Calu3 (cell line): Measurements from ENCODE around the gene NEK11. TPM values are rescaled to one million over a fixed set of nuclear protein-coding genes. Genes with fewer than 3 reads are reported as not detected.

Source experiments
- BruUV-seq: library from RNA; stranded (reverse); fragments of 400-500 nt; replicated peaks from 2 replicates; lab custom pipeline; 2021; lab: Mats Ljungman, UMichigan
- CTCF ChIA-PET: fragments of 300-600 bp; sonication (Branson Sonifier 250); formaldehyde crosslinking; loops from one replicate; lab custom pipeline; 2022; ENCODE audit warnings: antibody characterized with exemption; lab: Charles Lee
- DNase-seq: peaks from one replicate; pipeline ENCODE4 v3.0.0; 2022
- H3K27ac Mint-ChIP-seq: one replicate; pipeline ENCODE4 v1.8.0; 2022; ENCODE audit warnings: mixed read lengths; ENCODE audit not compliant: unreplicated experiment
- H3K27me3 Mint-ChIP-seq: one replicate; pipeline ENCODE4 v1.8.0; 2022; ENCODE audit warnings: mixed read lengths; ENCODE audit not compliant: unreplicated experiment
- H3K36me3 Mint-ChIP-seq: one replicate; pipeline ENCODE4 v1.8.0; 2022; ENCODE audit warnings: mild to moderate bottlenecking, moderate library complexity, mixed read lengths; ENCODE audit not compliant: insufficient read depth, unreplicated experiment
- H3K4me1 Mint-ChIP-seq: one replicate; pipeline ENCODE4 v1.8.0; 2022; ENCODE audit warnings: mild to moderate bottlenecking, low read depth, mixed read lengths; ENCODE audit not compliant: unreplicated experiment
- H3K4me3 Mint-ChIP-seq: one replicate; pipeline ENCODE4 v1.8.0; 2022; ENCODE audit warnings: mild to moderate bottlenecking, low read depth, moderate library complexity, mixed read lengths; ENCODE audit not compliant: unreplicated experiment
- H3K9me3 Mint-ChIP-seq: one replicate; pipeline ENCODE4 v1.8.0; 2022; ENCODE audit warnings: low read depth, mixed read lengths; ENCODE audit not compliant: unreplicated experiment
- intact Hi-C: fragments of 100-400 bp; cut with micrococcal nuclease; formaldehyde crosslinking; loops from one replicate; pipeline ENCODE4 v1.10.0; 2022; ENCODE audit not compliant: unreplicated experiment
- total RNA-seq: library from RNA; stranded (reverse); gene quantifications from 2 replicates; pipeline ENCODE4 v1.2.3, GENCODE V29; 2022
- TF ChIP-seq, protein P1 (sequence below): fragments of 200-600 bp; IDR thresholded peaks from one replicate; pipeline ENCODE4 v1.8.0; 2022; ENCODE audit warnings: antibody characterized with exemption; ENCODE audit not compliant: unreplicated experiment

NEK11 gene
- total RNA-seq, 1 experiment from 2014 or later, result 23.9 TPM

DNA sequence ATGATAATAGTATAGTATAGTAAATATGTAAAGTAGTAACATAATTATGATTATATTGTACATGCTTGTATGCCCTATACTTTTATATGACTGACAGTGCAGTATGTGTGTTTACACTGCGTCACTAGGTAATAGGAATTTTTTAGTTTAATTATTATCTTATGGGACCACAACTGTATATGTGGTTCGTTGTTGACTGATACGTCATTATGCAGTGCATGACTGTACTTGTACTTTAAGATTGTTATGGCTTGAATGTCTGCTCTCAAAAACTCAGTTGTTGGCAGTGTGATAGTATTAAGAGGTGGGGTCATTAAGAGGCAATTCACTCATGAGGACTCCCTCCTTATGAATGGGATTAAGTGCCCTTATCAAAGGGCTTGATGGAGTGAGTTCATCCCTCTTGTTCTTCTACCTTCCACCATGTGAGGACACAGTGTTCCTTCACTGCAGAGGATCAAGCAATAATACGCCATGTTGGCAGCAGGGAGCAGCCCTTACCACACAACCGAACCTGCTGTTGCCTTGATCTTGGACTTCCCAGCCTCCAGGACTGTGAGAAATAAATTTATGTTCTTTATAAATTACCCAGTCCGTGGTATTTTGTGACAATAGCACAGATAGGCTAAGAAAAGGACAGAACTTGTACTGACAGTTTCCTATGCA lies 152.2 kb downstream of the NEK11 start:
- intact Hi-C loops, result no loop called here
- TF ChIP-seq, protein P1, sequence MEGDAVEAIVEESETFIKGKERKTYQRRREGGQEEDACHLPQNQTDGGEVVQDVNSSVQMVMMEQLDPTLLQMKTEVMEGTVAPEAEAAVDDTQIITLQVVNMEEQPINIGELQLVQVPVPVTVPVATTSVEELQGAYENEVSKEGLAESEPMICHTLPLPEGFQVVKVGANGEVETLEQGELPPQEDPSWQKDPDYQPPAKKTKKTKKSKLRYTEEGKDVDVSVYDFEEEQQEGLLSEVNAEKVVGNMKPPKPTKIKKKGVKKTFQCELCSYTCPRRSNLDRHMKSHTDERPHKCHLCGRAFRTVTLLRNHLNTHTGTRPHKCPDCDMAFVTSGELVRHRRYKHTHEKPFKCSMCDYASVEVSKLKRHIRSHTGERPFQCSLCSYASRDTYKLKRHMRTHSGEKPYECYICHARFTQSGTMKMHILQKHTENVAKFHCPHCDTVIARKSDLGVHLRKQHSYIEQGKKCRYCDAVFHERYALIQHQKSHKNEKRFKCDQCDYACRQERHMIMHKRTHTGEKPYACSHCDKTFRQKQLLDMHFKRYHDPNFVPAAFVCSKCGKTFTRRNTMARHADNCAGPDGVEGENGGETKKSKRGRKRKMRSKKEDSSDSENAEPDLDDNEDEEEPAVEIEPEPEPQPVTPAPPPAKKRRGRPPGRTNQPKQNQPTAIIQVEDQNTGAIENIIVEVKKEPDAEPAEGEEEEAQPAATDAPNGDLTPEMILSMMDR, result no peak
- H3K9me3 Mint-ChIP-seq, result no peaks in the 10 kb centered on the region
- no peaks in the 10 kb centered on the region for H3K27me3 Mint-ChIP-seq
- no TSS peak for BruUV-seq
- H3K36me3 Mint-ChIP-seq, result no peaks in the 10 kb centered on the region
- CTCF ChIA-PET, result interaction anchor here (0.5 kb wide), 1 partner anchor 92 kb away, joined by 3 read pairs; no protein-coding TSS in a partner anchor
- H3K27ac Mint-ChIP-seq, result no peak overlapping the region
- no peak for DNase-seq
- no peaks in the 10 kb centered on the region for H3K4me1 Mint-ChIP-seq
- H3K4me3 Mint-ChIP-seq, result no peak overlapping the region

DNA sequence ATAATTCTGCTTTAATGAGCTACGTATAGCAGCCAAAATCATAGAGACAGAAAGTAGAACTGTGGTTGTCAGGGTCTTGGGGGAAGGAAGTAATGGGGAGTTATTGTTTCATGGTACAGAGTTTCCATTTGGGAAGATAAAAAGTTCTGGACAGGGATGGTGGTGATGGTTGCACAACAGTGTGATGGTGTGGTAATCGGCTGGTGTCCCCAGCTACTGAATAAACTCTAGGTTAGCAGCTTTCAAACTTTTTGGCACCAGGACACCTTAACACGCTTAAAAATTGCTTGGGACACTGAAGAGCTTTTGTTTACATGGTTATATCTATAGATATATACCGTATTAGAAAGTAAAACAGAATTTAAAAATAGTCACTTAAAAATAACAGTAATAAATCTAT lies 166.0 kb downstream of the NEK11 start:
- Mint-ChIP-seq H3K4me3 (no peak overlapping the region), H3K27ac (no peak overlapping the region), H3K9me3 (no peaks in the 10 kb centered on the region), H3K4me1 (peaks cover 4% of the 10 kb centered on the region), H3K27me3 (no peaks in the 10 kb centered on the region), H3K36me3 (no peaks in the 10 kb centered on the region)
- DNase-seq, result no peak
- intact Hi-C loops, result no loop called here
- BruUV-seq, result no TSS peak
- TF ChIP-seq, protein P1, result no peak
- CTCF ChIA-PET, result no interaction called here

DNA sequence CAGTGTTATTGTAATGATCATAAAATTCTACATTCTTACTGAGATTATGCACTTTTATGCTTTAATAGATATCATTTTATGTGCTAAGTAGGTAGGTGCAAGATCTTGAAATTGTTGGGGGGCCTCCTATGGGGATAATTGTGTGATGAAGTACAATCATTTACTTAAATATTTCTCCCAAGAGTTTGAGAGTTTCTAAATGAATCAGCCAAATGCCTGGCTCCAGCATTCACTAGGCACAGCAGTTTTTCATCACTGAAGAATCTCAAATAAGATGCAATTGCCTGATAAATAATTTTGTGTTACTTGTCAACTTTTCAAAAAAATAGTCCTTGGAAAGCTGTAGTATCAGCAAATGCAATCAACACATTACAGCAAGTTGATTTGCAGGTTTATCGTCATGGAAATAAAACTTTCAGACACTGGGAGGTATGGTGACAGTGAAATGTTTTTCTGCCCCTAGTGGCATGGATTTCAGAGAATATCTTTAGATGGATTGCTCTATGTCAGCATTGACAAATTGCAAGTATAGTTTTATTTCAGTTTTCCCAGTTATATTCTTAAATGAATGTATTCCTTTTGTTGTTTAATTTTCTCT lies 167.1 kb downstream of the NEK11 start:
- intact Hi-C loops, result no loop called here
- no peaks in the 10 kb centered on the region for H3K9me3 Mint-ChIP-seq
- DNase-seq, result no peak
- no TSS peak for BruUV-seq
- no peak overlapping the region for H3K27ac Mint-ChIP-seq
- TF ChIP-seq, protein P1, result no peak
- no peaks in the 10 kb centered on the region for H3K4me1 Mint-ChIP-seq
- no peak overlapping the region for H3K4me3 Mint-ChIP-seq
- H3K27me3 Mint-ChIP-seq, result no peaks in the 10 kb centered on the region
- CTCF ChIA-PET, result no interaction called here
- H3K36me3 Mint-ChIP-seq, result no peaks in the 10 kb centered on the region

DNA sequence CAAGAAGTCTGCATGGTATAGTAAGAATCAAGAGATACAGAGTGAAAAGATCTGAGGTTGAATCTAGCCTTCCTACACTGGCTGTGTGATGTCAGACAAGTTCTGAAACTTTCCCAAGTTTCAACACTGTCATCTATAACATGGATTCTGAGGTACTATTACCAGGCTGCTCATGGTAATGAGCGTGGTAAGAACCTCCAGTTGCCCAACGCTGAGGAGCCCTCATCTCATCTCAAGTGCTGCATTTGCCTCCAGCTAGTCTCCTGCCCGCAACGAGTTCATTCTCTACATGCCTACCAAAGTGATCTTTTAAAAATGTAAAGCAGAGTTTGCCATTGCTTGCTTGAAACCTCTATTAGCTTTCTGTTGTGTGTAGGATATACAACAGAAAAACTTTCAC lies 168.1 kb downstream of the NEK11 start:
- TF ChIP-seq, protein P1, result no peak
- no peak overlapping the region for H3K4me3 Mint-ChIP-seq
- intact Hi-C loops, result no loop called here
- H3K27ac Mint-ChIP-seq, result no peak overlapping the region
- peaks cover 3% of the 10 kb centered on the region for H3K9me3 Mint-ChIP-seq
- H3K27me3 Mint-ChIP-seq, result no peaks in the 10 kb centered on the region
- no TSS peak for BruUV-seq
- no peaks in the 10 kb centered on the region for H3K4me1 Mint-ChIP-seq
- no peak for DNase-seq
- no peaks in the 10 kb centered on the region for H3K36me3 Mint-ChIP-seq
- CTCF ChIA-PET, result no interaction called here
